ENCODE measurements around the gene HDGF. TPM values are rescaled to one million over a fixed set of nuclear protein-coding genes. Genes with fewer than 3 reads are reported as not detected.

Gene HDGF
- total RNA-seq, 1 donor from 2014 or later, result 280 TPM

DNA sequence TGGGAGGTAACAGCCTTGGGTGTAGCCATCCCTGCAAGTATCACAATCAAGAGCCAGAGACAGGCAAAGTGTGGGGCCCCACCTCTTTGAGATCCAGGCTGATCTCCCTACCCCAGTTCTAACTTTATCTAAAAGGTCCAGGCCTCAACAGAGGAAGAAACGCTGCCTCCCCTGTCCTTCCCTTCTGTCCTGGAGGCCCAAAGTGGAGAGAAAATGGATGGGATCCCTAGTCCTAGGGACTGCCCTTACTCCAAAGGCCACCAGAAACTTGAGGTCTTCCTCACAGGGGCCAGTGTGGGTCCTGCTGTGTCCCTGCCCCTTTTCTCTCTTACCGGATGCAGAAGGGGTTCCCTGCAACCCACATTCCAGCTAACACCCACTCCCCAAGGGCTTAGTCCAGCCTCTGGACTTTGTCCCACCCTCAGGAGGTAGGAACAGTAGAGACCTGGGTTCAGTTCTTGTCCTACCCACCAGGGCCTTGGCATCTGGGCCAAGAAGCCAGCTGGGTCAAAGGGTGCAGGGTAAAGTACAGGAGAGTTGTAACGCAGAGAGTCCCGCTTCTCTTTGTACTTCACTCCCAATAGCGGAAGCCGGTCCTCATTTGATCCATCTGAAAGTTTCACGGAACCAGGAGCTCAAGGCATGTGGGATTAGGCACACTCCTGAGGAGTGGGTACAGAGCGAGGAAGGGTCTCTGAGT lies 1.9 kb downstream of the HDGF start:
- no peak for DNase-seq (ENCODE audit: low spot score, unreplicated experiment)
- Mint-ChIP-seq H3K27me3 (no peaks in the 10 kb centered on the region), H3K36me3 (ENCODE audit: insufficient read depth) (peaks cover 3% of the 10 kb centered on the region), H3K4me1 (ENCODE audit: low read depth) (peaks cover 54% of the 10 kb centered on the region), H3K4me3 (ENCODE audit: low read depth) (peak overlapping the region; percentile 93), H3K27ac (peak overlapping the region; percentile 99), H3K9me3 (ENCODE audit: low read depth) (no peaks in the 10 kb centered on the region)
- TF ChIP-seq, protein P1, sequence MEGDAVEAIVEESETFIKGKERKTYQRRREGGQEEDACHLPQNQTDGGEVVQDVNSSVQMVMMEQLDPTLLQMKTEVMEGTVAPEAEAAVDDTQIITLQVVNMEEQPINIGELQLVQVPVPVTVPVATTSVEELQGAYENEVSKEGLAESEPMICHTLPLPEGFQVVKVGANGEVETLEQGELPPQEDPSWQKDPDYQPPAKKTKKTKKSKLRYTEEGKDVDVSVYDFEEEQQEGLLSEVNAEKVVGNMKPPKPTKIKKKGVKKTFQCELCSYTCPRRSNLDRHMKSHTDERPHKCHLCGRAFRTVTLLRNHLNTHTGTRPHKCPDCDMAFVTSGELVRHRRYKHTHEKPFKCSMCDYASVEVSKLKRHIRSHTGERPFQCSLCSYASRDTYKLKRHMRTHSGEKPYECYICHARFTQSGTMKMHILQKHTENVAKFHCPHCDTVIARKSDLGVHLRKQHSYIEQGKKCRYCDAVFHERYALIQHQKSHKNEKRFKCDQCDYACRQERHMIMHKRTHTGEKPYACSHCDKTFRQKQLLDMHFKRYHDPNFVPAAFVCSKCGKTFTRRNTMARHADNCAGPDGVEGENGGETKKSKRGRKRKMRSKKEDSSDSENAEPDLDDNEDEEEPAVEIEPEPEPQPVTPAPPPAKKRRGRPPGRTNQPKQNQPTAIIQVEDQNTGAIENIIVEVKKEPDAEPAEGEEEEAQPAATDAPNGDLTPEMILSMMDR (IDR thresholded peaks at IDR 0.05; ENCODE audit: unreplicated experiment), result no peak

DNA sequence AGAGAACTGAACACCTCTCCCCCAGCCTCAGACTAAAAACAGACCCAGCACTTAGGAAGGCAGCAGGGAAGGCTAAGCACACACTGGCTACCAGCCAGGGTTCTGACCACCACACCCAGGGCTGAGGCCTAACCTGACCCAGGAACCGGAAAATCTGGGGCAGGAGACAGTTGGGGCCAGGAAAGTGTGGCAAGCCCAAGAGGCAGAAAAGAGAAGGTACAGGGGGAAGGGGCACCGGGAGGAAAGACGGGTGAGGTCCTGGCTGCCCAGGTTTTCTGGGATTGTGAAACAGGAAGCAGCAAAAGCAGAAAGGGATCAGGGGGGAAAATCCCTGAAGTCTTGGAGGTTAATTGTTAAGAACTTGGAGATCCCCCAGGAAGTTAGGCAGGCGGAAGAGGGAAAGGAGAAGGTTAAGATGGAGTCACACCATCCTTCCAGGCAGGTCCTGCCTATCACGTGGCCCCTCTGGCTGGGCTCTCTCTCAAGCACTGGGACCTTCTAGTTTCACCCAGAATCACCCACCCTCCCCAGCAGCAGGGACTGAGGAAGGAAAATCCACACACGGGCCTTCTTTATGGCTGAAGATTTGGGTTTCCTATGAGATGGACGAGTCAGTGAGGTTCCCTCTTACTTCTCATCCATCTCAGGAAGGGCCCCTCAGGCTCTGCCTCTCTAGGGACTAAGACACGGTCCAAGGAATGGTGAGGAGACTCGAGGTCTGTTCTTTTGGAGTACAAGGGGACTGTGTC lies 2.6 kb downstream of the HDGF start:
- Mint-ChIP-seq H3K27me3 (no peaks in the 10 kb centered on the region), H3K4me1 (ENCODE audit: low read depth) (peaks cover 54% of the 10 kb centered on the region), H3K36me3 (ENCODE audit: insufficient read depth) (peaks cover 5% of the 10 kb centered on the region), H3K4me3 (ENCODE audit: low read depth) (peak overlapping the region; percentile 93), H3K9me3 (ENCODE audit: low read depth) (no peaks in the 10 kb centered on the region), H3K27ac (peak overlapping the region; percentile 99)
- TF ChIP-seq, protein P1 (IDR thresholded peaks at IDR 0.05; ENCODE audit: unreplicated experiment), result no peak
- DNase-seq (ENCODE audit: low spot score, unreplicated experiment), result no peak

DNA sequence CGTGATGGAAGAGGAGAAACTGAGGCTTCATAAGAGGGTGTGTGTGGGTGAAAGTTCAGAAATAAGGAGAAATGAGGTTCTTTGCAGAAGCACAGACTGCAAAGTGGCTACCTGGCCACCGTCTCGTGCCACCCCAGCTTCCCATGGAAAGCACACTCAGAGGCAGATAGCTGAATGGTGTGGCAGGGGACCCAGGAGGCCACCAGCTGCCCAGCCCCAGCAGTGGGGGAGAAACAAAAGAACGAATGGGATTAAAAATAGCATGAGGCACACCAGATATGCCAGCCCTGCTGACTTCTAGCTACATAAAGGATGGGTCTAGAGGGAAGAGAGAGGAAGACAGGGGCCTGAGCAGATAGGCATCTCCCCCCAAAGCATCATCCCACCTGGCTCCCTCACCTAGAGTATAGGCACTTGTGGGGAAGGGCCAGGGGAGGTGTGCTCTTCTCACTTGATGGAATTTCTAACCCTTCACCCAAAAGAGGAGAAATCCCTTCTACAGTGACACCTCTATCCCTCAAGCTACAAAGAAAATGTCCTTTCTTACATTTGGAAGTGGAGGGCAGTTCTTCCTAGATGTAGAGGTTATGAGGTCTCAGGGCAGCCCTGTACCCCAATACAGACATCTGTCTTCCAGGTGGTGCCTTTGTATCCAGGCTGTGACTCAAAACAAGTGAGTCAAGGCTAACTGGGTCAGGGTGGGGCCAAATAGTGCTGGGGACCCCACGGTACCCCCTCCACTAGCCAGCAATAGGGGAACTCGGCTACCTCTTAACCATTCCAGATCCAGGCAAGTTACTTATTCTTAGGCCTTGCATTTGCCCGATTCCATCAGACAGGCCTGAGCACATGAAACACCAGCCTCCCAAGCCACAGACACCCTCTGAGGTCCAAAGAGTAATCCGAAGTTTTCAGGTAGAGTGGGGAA lies 3.5 kb downstream of the HDGF start:
- Mint-ChIP-seq H3K27ac (peak overlapping the region; percentile 99), H3K4me1 (ENCODE audit: low read depth) (peaks cover 53% of the 10 kb centered on the region), H3K27me3 (no peaks in the 10 kb centered on the region), H3K36me3 (ENCODE audit: insufficient read depth) (peaks cover 7% of the 10 kb centered on the region), H3K4me3 (ENCODE audit: low read depth) (peak overlapping the region; percentile 93), H3K9me3 (ENCODE audit: low read depth) (no peaks in the 10 kb centered on the region)
- DNase-seq (ENCODE audit: low spot score, unreplicated experiment), result no peak
- TF ChIP-seq, protein P1 (IDR thresholded peaks at IDR 0.05; ENCODE audit: unreplicated experiment), result no peak

DNA sequence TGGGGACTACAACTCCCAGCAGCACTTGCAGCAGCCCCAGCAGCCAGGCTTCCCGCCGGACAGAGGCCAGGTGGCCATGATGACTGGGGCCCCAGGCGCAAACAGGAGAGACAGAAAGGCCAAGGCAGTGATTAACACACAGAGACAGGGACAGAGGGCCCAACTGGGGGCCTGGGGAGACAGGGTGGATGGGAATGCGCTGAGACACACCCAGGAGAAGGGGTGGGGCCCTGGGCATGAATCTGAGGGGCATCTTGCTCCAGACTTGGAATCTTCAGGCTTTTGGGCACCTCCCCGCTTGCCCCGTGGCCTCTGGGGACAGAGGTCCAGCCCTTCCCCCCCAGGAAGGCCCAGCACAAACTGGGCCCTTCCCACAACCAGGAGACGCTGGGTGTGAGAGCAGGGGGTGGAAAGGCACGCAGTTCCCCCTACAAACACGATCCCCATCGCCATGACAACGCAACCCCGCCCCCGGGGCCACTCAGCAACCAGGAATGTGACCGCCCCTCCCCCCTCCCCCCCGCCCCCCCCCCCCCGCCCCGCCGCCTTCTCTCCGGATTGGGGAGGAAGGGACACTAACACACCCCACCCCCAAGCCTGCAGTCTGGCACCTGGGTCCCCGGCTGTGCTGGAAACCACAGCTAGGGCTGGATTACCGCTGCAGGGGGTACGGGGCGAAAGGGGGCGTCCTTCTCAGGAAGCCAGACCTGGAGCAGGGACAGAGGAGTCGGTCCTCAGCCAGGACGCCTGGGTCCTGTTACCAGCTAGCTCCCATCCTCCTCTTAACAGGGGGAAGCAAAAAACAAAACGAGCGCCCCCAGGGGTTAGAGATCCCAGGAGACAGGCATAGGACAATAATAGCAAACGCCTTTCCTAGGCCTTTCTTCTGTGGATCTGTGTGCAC lies 4.5 kb downstream of the HDGF start:
- Mint-ChIP-seq H3K27ac (peak overlapping the region; percentile 100), H3K4me1 (ENCODE audit: low read depth) (peaks cover 50% of the 10 kb centered on the region), H3K36me3 (ENCODE audit: insufficient read depth) (peaks cover 9% of the 10 kb centered on the region), H3K27me3 (no peaks in the 10 kb centered on the region), H3K9me3 (ENCODE audit: low read depth) (no peaks in the 10 kb centered on the region), H3K4me3 (ENCODE audit: low read depth) (peak overlapping the region; percentile 86)
- TF ChIP-seq, protein P1 (IDR thresholded peaks at IDR 0.05; ENCODE audit: unreplicated experiment), result peak; percentile 48
- DNase-seq (ENCODE audit: low spot score, unreplicated experiment), result peak; percentile 80
